Prostate gland (tissue), 2 donors: ENCODE measurements around the gene NSUN3. TPM values are rescaled to one million over a fixed set of nuclear protein-coding genes. Genes with fewer than 3 reads are reported as not detected.

Experiments
- DNase-seq: peaks from one replicate; pipeline ENCODE4 v3.0.0-alpha.2; 2019; ENCODE audit warnings: low spot score
- H3K27ac ChIP-seq, 2 donors: fragments of 200-600 bp; sonication (generic); 2 replicates each; pipeline ENCODE4 v1.5.1; 2017 to 2019
- H3K27me3 ChIP-seq: fragments of 200-600 bp; sonication (generic); replicated peaks from 2 replicates; pipeline ENCODE4 v1.5.1; 2019; ENCODE audit not compliant: insufficient read depth
- H3K36me3 ChIP-seq, 2 donors: fragments of 200-600 bp; sonication (generic); 1 replicate in 1 of 2; 2 replicates in 1 of 2; pipeline versions ENCODE4 v1.5.1 to v1.8.1; 2017 to 2019
- H3K4me1 ChIP-seq: fragments of 200-600 bp; sonication (generic); replicated peaks from 2 replicates; pipeline ENCODE4 v1.5.1; 2019
- H3K4me3 ChIP-seq, 2 donors: fragments of 200-600 bp; sonication (generic); 2 replicates each; pipeline ENCODE4 v1.5.1; 2017 to 2019
- H3K9me3 ChIP-seq: fragments of 200-600 bp; sonication (generic); 2 replicates; pipeline ENCODE4 v1.5.1; 2017
- CTCF ChIP-seq, 4 experiments: fragments of 200-600 bp in 2 of 4; fragments of 450-650 bp in 2 of 4; sonication (generic) in 2 of 4; IDR thresholded peaks; 1 replicate in 3 of 4; 2 replicates in 1 of 4; pipeline ENCODE4 v1.5.1; 2016 to 2019; ENCODE audit warnings: antibody characterized with exemption in 4 of 4, mild to moderate bottlenecking in 2 of 4, moderate library complexity in 2 of 4
- POLR2A ChIP-seq: fragments of 450-650 bp; IDR thresholded peaks from one replicate; pipeline ENCODE4 v1.6.1; 2016; ENCODE audit warnings: antibody characterized with exemption, mild to moderate bottlenecking
- POLR2AphosphoS5 ChIP-seq: sonication (generic); formaldehyde crosslinking; IDR thresholded peaks from one replicate; pipeline ENCODE4 v1.6.1; 2017; ENCODE audit warnings: antibody characterized with exemption
- WGBS: methylation state at CpG from one replicate; pipeline ENCODE4 v1.1.5; 2018; 5-methylcytosine and 5-hydroxymethylcytosine counted together
- intact Hi-C: fragments of 100-400 bp; cut with DNase I; formaldehyde crosslinking; loops from one replicate; pipeline ENCODE4 v1.14.2; 2022
- total RNA-seq, 2 donors: library from RNA; depleted of rRNA; stranded (reverse); fragments of >200 nt; gene quantifications; one replicate each; pipeline ENCODE4 v1.1.0, GENCODE V29; 2016

Gene NSUN3
- 10 to 100 TPM in 1 of 2 donors, 1 to 10 TPM in 1; 9.2 to 12.2 TPM for total RNA-seq

- TF ChIP-seq POLR2A = peak; percentile 37
- TF ChIP-seq POLR2AphosphoS5 = peak; percentile 89
- TF ChIP-seq CTCF (IDR thresholded peaks at IDR 0.05) = no peak
- under 1% methylated on average over 52 of the region's 52 CpGs for WGBS
- no peaks in the 10 kb centered on the region for H3K9me3 ChIP-seq
- peak within 1 kb of the TSS; percentile 89 for H3K27ac ChIP-seq
- H3K4me1 ChIP-seq = no peaks in the 10 kb centered on the region
- H3K36me3 ChIP-seq = peaks cover 0 to 4% of the 10 kb centered on the region in 2 donors
- H3K27me3 ChIP-seq = no peaks in the 10 kb centered on the region
- intact Hi-C loops = no loop called here
- peak within 1 kb of the TSS; percentile 49 to 62 for H3K4me3 ChIP-seq
- DNase-seq = peak; percentile 92
These were observed at the start of gene NSUN3, which contains the start of gene DHFR2 for GRCh38 chr3:94062513-94063404. NSUN3 (plus strand) TSS chr3:94063061; CDS start chr3:94063127, 66 bp downstream. DHFR2 (minus strand) TSS chr3:94062916; CDS start chr3:94061511, 1,405 bp downstream.

GRCh38 chr3:94015025-94015424 is 47.8 kb upstream of the NSUN3 start:
- TF ChIP-seq CTCF (IDR thresholded peaks at IDR 0.05) (no peak), POLR2A (no peak), POLR2AphosphoS5 (no peak)
- 91% methylated on average over 1 of the region's 1 CpG for WGBS
- H3K36me3 ChIP-seq = no peaks in the 10 kb centered on the region
- H3K9me3 ChIP-seq = no peaks in the 10 kb centered on the region
- no peaks in the 10 kb centered on the region for H3K4me1 ChIP-seq
- intact Hi-C loops = no loop called here
- H3K27ac ChIP-seq = no peak overlapping the region
- H3K4me3 ChIP-seq = no peak overlapping the region
- H3K27me3 ChIP-seq = no peaks in the 10 kb centered on the region
- no peak for DNase-seq

GRCh38 chr3:94019659-94020058 is 43.2 kb upstream of the NSUN3 start:
- 80% methylated on average over 2 of the region's 2 CpGs for WGBS
- DNase-seq = no peak
- H3K36me3 ChIP-seq = no peaks in the 10 kb centered on the region
- H3K4me1 ChIP-seq = no peaks in the 10 kb centered on the region
- intact Hi-C loops = no loop called here
- no peak overlapping the region for H3K4me3 ChIP-seq
- TF ChIP-seq POLR2A (no peak), POLR2AphosphoS5 (no peak), CTCF (IDR thresholded peaks at IDR 0.05) (no peak)
- no peaks in the 10 kb centered on the region for H3K27me3 ChIP-seq
- H3K9me3 ChIP-seq = no peaks in the 10 kb centered on the region
- no peak overlapping the region for H3K27ac ChIP-seq

GRCh38 chr3:94020293-94020692 is 42.6 kb upstream of the NSUN3 start:
- H3K4me3 ChIP-seq = no peak overlapping the region
- intact Hi-C loops = no loop called here
- no peaks in the 10 kb centered on the region for H3K9me3 ChIP-seq
- no peak for DNase-seq
- no peak for TF ChIP-seq POLR2AphosphoS5
- TF ChIP-seq CTCF (IDR thresholded peaks at IDR 0.05) = no peak
- no peak for TF ChIP-seq POLR2A
- no peak overlapping the region for H3K27ac ChIP-seq
- 94% methylated on average over 3 of the region's 3 CpGs for WGBS
- H3K4me1 ChIP-seq = no peaks in the 10 kb centered on the region
- no peaks in the 10 kb centered on the region for H3K27me3 ChIP-seq
- no peaks in the 10 kb centered on the region for H3K36me3 ChIP-seq

GRCh38 chr3:94024385-94024784 is 38.5 kb upstream of the NSUN3 start:
- Histone ChIP-seq H3K4me1 (no peaks in the 10 kb centered on the region), H3K9me3 (no peaks in the 10 kb centered on the region), H3K27me3 (no peaks in the 10 kb centered on the region), H3K4me3 (no peak overlapping the region), H3K36me3 (no peaks in the 10 kb centered on the region), H3K27ac (no peak overlapping the region)
- no peak for DNase-seq
- 63% methylated on average over 3 of the region's 3 CpGs for WGBS
- TF ChIP-seq CTCF (IDR thresholded peaks at IDR 0.05) = no peak
- intact Hi-C loops = no loop called here
